B cell (primary cell): ENCODE measurements around the gene SIPA1L2. TPM values are rescaled to one million over a fixed set of nuclear protein-coding genes. Genes with fewer than 3 reads are reported as not detected.
"Not testable (repeated sequence)": the region's sequence is repeated elsewhere in the genome, so short reads cannot be mapped to it uniquely, and the experiment has no call there.

Source experiments
- ATAC-seq: fragments of 200-7000 bp; cut with Tn5 transposase; one replicate; pipeline ENCODE4 v1.10.0; 2021; ENCODE audit warnings: low read depth, mild to moderate bottlenecking, moderate number of reproducible peaks, moderate library complexity
- CTCF ChIA-PET: fragments of 350-600 bp; sonication (Branson Sonifier 250); formaldehyde crosslinking; loops from one replicate; lab custom pipeline; 2021; ENCODE audit warnings: antibody characterized with exemption, inconsistent platforms; lab: Charles Lee
- POLR2A ChIA-PET: fragments of 350-600 bp; sonication (Branson Sonifier 250); formaldehyde crosslinking; loops from one replicate; lab custom pipeline; 2021; ENCODE audit warnings: antibody characterized with exemption; lab: Charles Lee
- DNase-seq: peaks from one replicate; pipeline ENCODE4 v3.0.0; 2013
- H2AFZ ChIP-seq: 2 replicates; pipeline ENCODE4 v1.6.1; 2012; ENCODE audit warnings: mild to moderate bottlenecking, low read depth, low read length; ENCODE audit not compliant: insufficient read depth, poor library complexity, severe bottlenecking
- H3K27ac ChIP-seq, 2 donors: 1 replicate in 1 of 2; 2 replicates in 1 of 2; pipeline ENCODE4 v1.5.1; 2012 to 2013; ENCODE audit warnings: low read length in 2 of 2, mild to moderate bottlenecking in 2 of 2, moderate library complexity in 1 of 2
- H3K27me3 ChIP-seq, 4 experiments: fragments of 200-600 bp in 1 of 4; sonication (generic) in 1 of 4; replicated peaks in 1 of 4; 1 replicate in 2 of 4; 2 replicates in 2 of 4; pipeline versions ENCODE4 v1.6.1 to v1.7.0; 2013 to 2016; ENCODE audit warnings: low read length in 3 of 4, mild to moderate bottlenecking in 2 of 4, mixed read lengths in 1 of 4, moderate library complexity in 1 of 4; ENCODE audit not compliant: insufficient read depth in 4 of 4, control insufficient read depth in 3 of 4; ENCODE audit errors: control extremely low read depth in 1 of 4
- H3K36me3 ChIP-seq, 2 experiments: replicated peaks in 1 of 2; 1 replicate in 1 of 2; 2 replicates in 1 of 2; pipeline versions ENCODE4 v1.6.1 to v1.7.1; 2013; ENCODE audit warnings: low read length in 1 of 2; ENCODE audit not compliant: insufficient read depth in 2 of 2, control insufficient read depth in 1 of 2; ENCODE audit errors: control extremely low read depth in 1 of 2, extremely low read depth in 1 of 2
- H3K4me1 ChIP-seq, 2 donors: fragments of 200-600 bp in 1 of 2; sonication (generic) in 1 of 2; 1 replicate in 1 of 2; 2 replicates in 1 of 2; pipeline versions ENCODE4 v1.5.1 to v1.6.1; 2013 to 2017; ENCODE audit warnings: low read length in 2 of 2; ENCODE audit not compliant: control insufficient read depth in 2 of 2, insufficient read depth in 2 of 2
- H3K4me2 ChIP-seq: replicated peaks from 2 replicates; pipeline ENCODE3; 2012; ENCODE audit warnings: mild to moderate bottlenecking, low read depth, low read length; ENCODE audit not compliant: poor library complexity, severe bottlenecking
- H3K4me3 ChIP-seq, 5 experiments: fragments of 200-600 bp in 1 of 5; sonication (generic) in 1 of 5; 1 replicate in 3 of 5; 2 replicates in 2 of 5; pipeline versions ENCODE4 v1.5.1 to v1.7.0; 2011 to 2016; ENCODE audit warnings: low read length in 4 of 5, mild to moderate bottlenecking in 4 of 5, low read depth in 2 of 5, control low read depth in 1 of 5, moderate library complexity in 1 of 5; ENCODE audit not compliant: insufficient read depth in 1 of 5; ENCODE audit errors: control extremely low read depth in 1 of 5, extremely low read depth in 1 of 5
- H3K79me2 ChIP-seq: fragments of 200-600 bp; sonication (generic); one replicate; pipeline ENCODE4 v1.6.0; 2016; ENCODE audit warnings: low read length; ENCODE audit not compliant: control insufficient read depth, insufficient read depth
- H3K9ac ChIP-seq: fragments of 200-600 bp; sonication (generic); 2 replicates; pipeline ENCODE4 v1.6.1; 2017; ENCODE audit warnings: mild to moderate bottlenecking, low read length, moderate library complexity
- H3K9me3 ChIP-seq, 3 donors: one replicate each; pipeline versions ENCODE4 v1.6.1 to v1.7.1; 2013; ENCODE audit warnings: low read length in 2 of 3; ENCODE audit not compliant: control insufficient read depth in 2 of 3, insufficient read depth in 1 of 3; ENCODE audit errors: control extremely low read depth in 1 of 3
- H4K20me1 ChIP-seq: 2 replicates; pipeline ENCODE4 v1.6.0; 2012; ENCODE audit warnings: mild to moderate bottlenecking, low read length; ENCODE audit not compliant: insufficient read depth, control insufficient read depth, poor library complexity, severe bottlenecking
- H3K27ac Mint-ChIP-seq: one replicate; pipeline ENCODE4 v1.8.0; 2021; ENCODE audit warnings: mixed read lengths
- H3K27me3 Mint-ChIP-seq: one replicate; pipeline ENCODE4 v1.8.0; 2021; ENCODE audit warnings: mixed read lengths
- H3K4me1 Mint-ChIP-seq: one replicate; pipeline ENCODE4 v1.8.0; 2021; ENCODE audit warnings: mixed read lengths
- H3K4me3 Mint-ChIP-seq: one replicate; pipeline ENCODE4 v1.8.0; 2021; ENCODE audit warnings: mixed read lengths
- H3K9me3 Mint-ChIP-seq: one replicate; pipeline ENCODE4 v1.8.0; 2022; ENCODE audit warnings: mixed read lengths; ENCODE audit not compliant: insufficient read depth
- CTCF ChIP-seq: fragments of 200-600 bp; IDR thresholded peaks from one replicate; pipeline ENCODE4 v1.8.0; 2022; ENCODE audit warnings: antibody characterized with exemption, mild to moderate bottlenecking
- EZH2 ChIP-seq: IDR thresholded peaks from 2 replicates; pipeline ENCODE4 v1.6.1; 2012; ENCODE audit warnings: borderline replicate concordance, low read depth, mild to moderate bottlenecking, moderate library complexity, low read length; ENCODE audit not compliant: insufficient read depth, poor library complexity, severe bottlenecking
- WGBS: methylation state at CpG from one replicate; pipeline ENCODE4 v1.1.5; 2013; ENCODE audit warnings: missing lambda C conversion rate; ENCODE audit not compliant: insufficient coverage; 5-methylcytosine and 5-hydroxymethylcytosine counted together
- intact Hi-C: fragments of 100-400 bp; cut with micrococcal nuclease; formaldehyde crosslinking; loops from one replicate; pipeline ENCODE4 v1.10.0; 2022
- polyA plus RNA-seq: library from polyadenylated mRNA; depleted of rRNA; stranded (reverse); fragments of >200 nt; gene quantifications from 2 replicates; pipeline ENCODE4 v1.2.3, GENCODE V29; 2012
- total RNA-seq, 2 donors: library from RNA; stranded (reverse); fragments of 120-200 nt in 1 of 2; gene quantifications; 1 replicate in 1 of 2; 2 replicates in 1 of 2; pipeline versions ENCODE4 v1.2.3 to v1.2.4, GENCODE V29; 2013 to 2022

SIPA1L2 gene
- total and polyA plus RNA-seq, 2 donors (not counting 1 experiment from before 2014, with no cell fraction given): 0.07 TPM

GRCh38 chr1:232613752-232614381 is 16.1 kb downstream of the SIPA1L2 start:
- no peak overlapping the region for H3K9ac ChIP-seq
- H3K4me3 ChIP-seq: no peak overlapping the region
- no peaks in the 10 kb centered on the region for H3K79me2 ChIP-seq
- ChIA-PET CTCF (no interaction called here), POLR2A (no interaction called here)
- no peak overlapping the region for H2AFZ ChIP-seq
- Mint-ChIP-seq H3K4me3 (no peak overlapping the region), H3K9me3 (no peaks in the 10 kb centered on the region), H3K27ac (no peak overlapping the region), H3K27me3 (peaks cover 25% of the 10 kb centered on the region), H3K4me1 (no peaks in the 10 kb centered on the region)
- no peak overlapping the region for H3K4me2 ChIP-seq
- H3K9me3 ChIP-seq: peaks cover 0 to 3% (median 0%) of the 10 kb centered on the region in 3 donors
- H3K4me1 ChIP-seq: no peaks in the 10 kb centered on the region
- DNase-seq (no peak), ATAC-seq (no peak)
- peaks cover 0 to 3% (median 1%) of the 10 kb centered on the region in 4 experiments for H3K27me3 ChIP-seq
- no peaks in the 10 kb centered on the region for H4K20me1 ChIP-seq
- no peaks in the 10 kb centered on the region for H3K36me3 ChIP-seq
- no peak overlapping the region for H3K27ac ChIP-seq
- intact Hi-C loops: loop anchor here (10.0 kb wide), 1 partner anchor 939 kb away; no protein-coding TSS in a partner anchor
- 86% methylated on average over 1 of the region's 5 CpGs for WGBS
- TF ChIP-seq EZH2 (no peak), CTCF (no peak)

GRCh38 chr1:232612836-232613235 is 17.1 kb downstream of the SIPA1L2 start:
- CTCF ChIA-PET, H3K79me2 ChIP-seq, H3K4me2 ChIP-seq, H2AFZ ChIP-seq, H3K36me3 ChIP-seq, ATAC-seq, H3K9me3 Mint-ChIP-seq, H3K27ac Mint-ChIP-seq, H3K4me1 Mint-ChIP-seq, POLR2A ChIA-PET, H3K4me3 Mint-ChIP-seq, H3K9me3 ChIP-seq, H4K20me1 ChIP-seq, H3K4me1 ChIP-seq, DNase-seq, H3K4me3 ChIP-seq, H3K27ac ChIP-seq, H3K9ac ChIP-seq, H3K27me3 ChIP-seq: not testable (repeated sequence)
- intact Hi-C loops: loop anchor here (10.0 kb wide), 1 partner anchor 938 kb away; no protein-coding TSS in a partner anchor
- H3K27me3 Mint-ChIP-seq: peaks cover 22% of the 10 kb centered on the region
- WGBS: 96% methylated on average over 4 of the region's 7 CpGs
